ENCODE data around the gene SIRT4.
"Not testable (repeated sequence)": the region's sequence is repeated elsewhere in the genome, so short reads cannot be mapped to it uniquely, and the experiment has no call there.

The SIRT4 gene

GRCh38 chr12:120324841-120325417 lies 22.8 kb downstream of the SIRT4 start:
- Histone ChIP-seq H3K9me3 (ENCODE audit: control insufficient read depth in 1 of 2, low read length in 2 of 2) (no peaks in the 10 kb centered on the region), H3K27me3 (ENCODE audit: low read depth, low read length) (no peaks in the 10 kb centered on the region), H3K27ac (ENCODE audit: low read length) (no peak overlapping the region), H3K4me1 (ENCODE audit: control insufficient read depth in 1 of 2, insufficient read depth in 2 of 2, low read length in 2 of 2) (no peaks in the 10 kb centered on the region), H3K4me3 (ENCODE audit: low read depth in 1 of 2, low read length in 2 of 2) (no peak overlapping the region), H3K36me3 (ENCODE audit: control insufficient read depth in 1 of 2, insufficient read depth in 2 of 2, low read length in 2 of 2) (no peaks in the 10 kb centered on the region)

DNA sequence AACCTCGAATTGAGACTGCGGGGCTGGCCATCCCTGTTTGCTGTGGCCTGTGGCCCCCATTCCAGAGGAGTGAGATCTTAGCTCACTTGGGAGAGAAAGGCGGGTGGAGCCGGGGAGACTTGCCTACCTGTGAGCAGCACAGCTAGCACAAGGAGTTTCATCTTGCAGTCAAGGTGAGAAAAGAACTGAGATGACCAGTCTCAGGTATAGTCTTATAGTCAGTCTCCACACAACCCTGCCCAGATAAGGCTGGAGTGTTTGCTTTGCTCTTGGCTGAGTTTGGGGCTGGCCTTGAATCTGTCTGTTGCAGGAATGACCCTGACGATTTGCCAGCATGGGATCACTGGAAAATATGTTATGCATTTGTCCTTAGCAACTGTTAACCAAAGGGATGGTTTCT lies 25.5 kb downstream of the SIRT4 start, which contains the start of gene PLA2G1B:
Gene PLA2G1B, minus strand, starts transcription at position 187 of the 400 bp plus-strand sequence. Its CDS starts 26 bp downstream, at position 161.
- no peak within 1 kb of the TSS for H3K4me3 ChIP-seq (ENCODE audit: low read depth in 1 of 2, low read length in 2 of 2)
- no peaks in the 10 kb centered on the region for H3K9me3 ChIP-seq (ENCODE audit: control insufficient read depth in 1 of 2, low read length in 2 of 2)
- H3K27me3 ChIP-seq (ENCODE audit: low read depth, low read length), result no peaks in the 10 kb centered on the region
- H3K4me1 ChIP-seq (ENCODE audit: control insufficient read depth in 1 of 2, insufficient read depth in 2 of 2, low read length in 2 of 2), result no peaks in the 10 kb centered on the region
- no peaks in the 10 kb centered on the region for H3K36me3 ChIP-seq (ENCODE audit: control insufficient read depth in 1 of 2, insufficient read depth in 2 of 2, low read length in 2 of 2)
- no peak within 1 kb of the TSS for H3K27ac ChIP-seq (ENCODE audit: low read length)

DNA sequence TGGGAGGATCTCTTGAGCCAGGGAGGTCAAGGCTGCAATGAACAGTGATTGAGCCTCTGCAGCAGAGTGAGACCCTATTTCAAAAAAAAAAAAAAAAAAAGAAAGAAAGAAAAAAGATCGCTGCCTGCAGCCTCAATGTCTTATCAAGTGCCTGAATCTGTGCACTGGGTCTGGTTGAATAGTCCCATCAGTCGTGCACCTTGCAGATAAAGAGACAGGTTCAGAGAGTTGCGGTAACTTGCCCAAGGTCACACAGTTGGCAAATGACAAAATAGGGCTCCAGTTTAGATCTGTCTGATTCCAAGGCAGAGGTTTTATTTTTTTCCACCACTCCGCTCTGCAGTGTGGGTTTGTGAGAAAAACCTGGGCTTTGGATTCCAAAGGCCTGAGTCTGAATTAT lies 26.1 kb downstream of the SIRT4 start:
- Histone ChIP-seq H3K4me3 (ENCODE audit: low read depth in 1 of 2, low read length in 2 of 2) (no peak overlapping the region), H3K27me3 (ENCODE audit: low read depth, low read length) (no peaks in the 10 kb centered on the region), H3K27ac (ENCODE audit: low read length) (no peak overlapping the region), H3K36me3 (ENCODE audit: control insufficient read depth in 1 of 2, insufficient read depth in 2 of 2, low read length in 2 of 2) (no peaks in the 10 kb centered on the region), H3K4me1 (ENCODE audit: control insufficient read depth in 1 of 2, insufficient read depth in 2 of 2, low read length in 2 of 2) (no peaks in the 10 kb centered on the region), H3K9me3 (ENCODE audit: control insufficient read depth in 1 of 2, low read length in 2 of 2) (no peaks in the 10 kb centered on the region)

DNA sequence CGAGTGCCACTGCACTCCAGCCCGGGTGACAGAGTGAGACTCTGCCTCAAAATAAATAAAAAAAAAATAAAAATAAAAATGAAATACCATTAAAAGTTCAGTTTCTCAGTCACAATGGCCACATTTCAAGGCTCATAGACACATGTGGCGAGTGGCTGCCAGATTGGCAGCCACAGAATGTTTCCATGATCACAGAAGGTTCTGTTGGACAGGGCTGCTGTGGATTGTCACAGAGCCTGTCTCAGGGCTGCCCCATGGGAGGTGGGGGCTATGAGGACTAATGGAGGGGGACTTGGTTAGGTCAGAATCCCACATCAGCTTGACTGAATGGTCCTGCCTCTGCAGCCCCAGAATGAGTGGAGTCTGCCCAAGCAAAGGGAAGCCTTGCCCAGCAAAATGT lies 29.3 kb downstream of the SIRT4 start:
- no peak overlapping the region for H3K4me3 ChIP-seq (ENCODE audit: low read depth in 1 of 2, low read length in 2 of 2)
- no peaks in the 10 kb centered on the region for H3K27me3 ChIP-seq (ENCODE audit: low read depth, low read length)
- no peaks in the 10 kb centered on the region for H3K4me1 ChIP-seq (ENCODE audit: control insufficient read depth in 1 of 2, insufficient read depth in 2 of 2, low read length in 2 of 2)
- no peaks in the 10 kb centered on the region for H3K36me3 ChIP-seq (ENCODE audit: control insufficient read depth in 1 of 2, insufficient read depth in 2 of 2, low read length in 2 of 2)
- H3K27ac ChIP-seq (ENCODE audit: low read length), result no peak overlapping the region
- no peaks in the 10 kb centered on the region for H3K9me3 ChIP-seq (ENCODE audit: control insufficient read depth in 1 of 2, low read length in 2 of 2)

- H3K9me3 ChIP-seq (ENCODE audit: control insufficient read depth in 1 of 2, low read length in 2 of 2), result no peaks in the 10 kb centered on the region
- no peaks in the 10 kb centered on the region for H3K27me3 ChIP-seq (ENCODE audit: low read depth, low read length)
- no peak overlapping the region for H3K27ac ChIP-seq (ENCODE audit: low read length)
- no peak overlapping the region for H3K4me3 ChIP-seq (ENCODE audit: low read depth in 1 of 2, low read length in 2 of 2)
- H3K4me1 ChIP-seq (ENCODE audit: control insufficient read depth in 1 of 2, insufficient read depth in 2 of 2, low read length in 2 of 2), result no peaks in the 10 kb centered on the region
- H3K36me3 ChIP-seq (ENCODE audit: control insufficient read depth in 1 of 2, insufficient read depth in 2 of 2, low read length in 2 of 2), result no peaks in the 10 kb centered on the region
Measured at GRCh38 chr12:120332041-120332440, 29.9 kb downstream of the SIRT4 start.

DNA sequence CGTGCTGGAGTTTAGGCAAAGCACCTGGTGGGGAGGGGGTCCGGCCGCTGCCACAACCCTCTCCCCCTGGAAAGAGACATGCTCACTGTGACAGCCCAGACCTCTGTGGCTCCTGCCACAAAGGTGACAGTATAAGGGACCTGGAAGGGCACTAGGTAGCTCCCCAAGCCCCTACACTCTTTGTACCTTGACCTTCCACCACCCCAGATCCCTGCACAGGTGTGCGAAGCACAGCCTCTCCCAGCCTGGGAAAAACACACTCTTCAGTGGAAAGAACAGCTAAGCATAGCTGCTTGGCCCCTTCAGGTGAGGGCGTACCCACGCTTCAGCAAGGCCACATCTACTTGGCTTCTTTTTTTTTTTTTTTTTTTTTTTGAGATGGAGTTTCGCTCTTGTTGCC lies 30.4 kb downstream of the SIRT4 start:
- no peaks in the 10 kb centered on the region for H3K4me1 ChIP-seq (ENCODE audit: control insufficient read depth in 1 of 2, insufficient read depth in 2 of 2, low read length in 2 of 2)

GRCh38 chr12:120335447-120335846 lies 33.3 kb downstream of the SIRT4 start:
- H3K9me3 ChIP-seq (ENCODE audit: control insufficient read depth in 1 of 2, low read length in 2 of 2); H3K27ac ChIP-seq (ENCODE audit: low read length); H3K4me3 ChIP-seq (ENCODE audit: low read depth in 1 of 2, low read length in 2 of 2); H3K4me1 ChIP-seq (ENCODE audit: control insufficient read depth in 1 of 2, insufficient read depth in 2 of 2, low read length in 2 of 2); H3K36me3 ChIP-seq (ENCODE audit: control insufficient read depth in 1 of 2, insufficient read depth in 2 of 2, low read length in 2 of 2); H3K27me3 ChIP-seq (ENCODE audit: low read depth, low read length): not testable (repeated sequence)

More for the DNA sequence above, 30.4 kb downstream of the SIRT4 start:
- H3K27me3 ChIP-seq (ENCODE audit: low read depth, low read length), result no peaks in the 10 kb centered on the region
- no peaks in the 10 kb centered on the region for H3K9me3 ChIP-seq (ENCODE audit: control insufficient read depth in 1 of 2, low read length in 2 of 2)
- H3K27ac ChIP-seq (ENCODE audit: low read length), result no peak overlapping the region
- H3K36me3 ChIP-seq (ENCODE audit: control insufficient read depth in 1 of 2, insufficient read depth in 2 of 2, low read length in 2 of 2), result no peaks in the 10 kb centered on the region
- H3K4me3 ChIP-seq (ENCODE audit: low read depth in 1 of 2, low read length in 2 of 2), result no peak overlapping the region

DNA sequence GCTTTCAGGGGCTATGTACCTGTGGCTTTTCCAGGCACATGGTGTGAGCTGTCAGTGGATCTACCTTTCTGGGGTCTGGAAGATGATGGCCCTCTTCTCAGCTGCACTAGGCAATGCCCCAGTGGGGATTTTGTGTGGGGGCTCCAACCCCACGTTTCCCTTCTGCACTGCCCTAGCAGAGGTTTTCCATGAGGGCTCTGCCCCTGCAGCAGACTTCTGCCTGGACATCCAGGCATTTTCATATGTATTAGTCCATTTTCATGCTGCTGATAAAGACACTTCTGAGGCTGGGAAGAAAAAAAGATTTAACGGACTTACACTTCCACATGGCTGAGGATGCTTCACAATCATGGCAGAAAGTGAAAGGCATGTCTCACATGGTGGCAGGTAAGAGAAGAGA lies 34.3 kb downstream of the SIRT4 start:
- H3K9me3 ChIP-seq (ENCODE audit: control insufficient read depth in 1 of 2, low read length in 2 of 2); H3K4me1 ChIP-seq (ENCODE audit: control insufficient read depth in 1 of 2, insufficient read depth in 2 of 2, low read length in 2 of 2); H3K27me3 ChIP-seq (ENCODE audit: low read depth, low read length); H3K4me3 ChIP-seq (ENCODE audit: low read depth in 1 of 2, low read length in 2 of 2); H3K36me3 ChIP-seq (ENCODE audit: control insufficient read depth in 1 of 2, insufficient read depth in 2 of 2, low read length in 2 of 2); H3K27ac ChIP-seq (ENCODE audit: low read length): not testable (repeated sequence)

DNA sequence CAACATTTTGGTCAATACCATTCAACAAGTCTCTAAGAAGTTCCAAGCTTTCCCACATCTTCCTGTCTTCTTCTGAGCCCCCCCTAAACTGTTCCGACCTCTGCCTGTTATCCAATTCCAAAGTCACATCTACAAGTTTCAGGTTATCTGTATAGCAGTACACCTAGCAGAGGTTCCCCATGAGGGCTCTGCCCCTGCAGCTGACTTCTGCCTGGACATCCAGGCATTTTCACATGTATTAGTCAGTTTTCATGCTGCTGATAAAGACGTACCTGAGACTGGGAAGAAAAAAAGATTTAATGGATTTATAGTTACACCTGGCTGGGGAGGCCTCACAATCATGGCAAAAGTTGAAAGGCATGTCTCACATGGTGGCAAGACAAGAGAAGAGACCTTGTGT lies 35.6 kb downstream of the SIRT4 start:
- H3K9me3 ChIP-seq (ENCODE audit: control insufficient read depth in 1 of 2, low read length in 2 of 2), result no peaks in the 10 kb centered on the region
- H3K4me1 ChIP-seq (ENCODE audit: control insufficient read depth in 1 of 2, insufficient read depth in 2 of 2, low read length in 2 of 2), result no peaks in the 10 kb centered on the region
- H3K27ac ChIP-seq (ENCODE audit: low read length), result no peak overlapping the region
- H3K27me3 ChIP-seq (ENCODE audit: low read depth, low read length), result no peaks in the 10 kb centered on the region
- no peaks in the 10 kb centered on the region for H3K36me3 ChIP-seq (ENCODE audit: control insufficient read depth in 1 of 2, insufficient read depth in 2 of 2, low read length in 2 of 2)
- no peak overlapping the region for H3K4me3 ChIP-seq (ENCODE audit: low read depth in 1 of 2, low read length in 2 of 2)

DNA sequence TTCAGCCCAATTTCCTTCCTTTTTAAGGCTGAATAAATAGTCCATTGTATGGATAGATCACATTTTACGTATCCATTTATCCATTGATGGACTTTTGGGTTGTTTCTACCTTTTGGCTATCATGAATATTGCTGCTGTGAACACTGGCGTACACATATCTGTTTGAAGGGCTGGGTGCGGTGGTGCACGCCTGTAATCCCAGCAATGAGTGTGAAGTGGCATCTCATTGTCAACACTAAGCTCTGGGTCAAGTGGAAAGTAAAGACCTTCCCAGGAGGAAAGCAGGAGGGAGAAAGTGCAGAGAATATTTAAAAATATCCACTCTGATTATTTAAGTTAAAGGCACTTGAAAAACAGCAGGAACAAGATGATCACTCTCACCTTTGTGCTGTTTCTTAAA lies 37.1 kb downstream of the SIRT4 start:
- Histone ChIP-seq H3K36me3 (ENCODE audit: control insufficient read depth in 1 of 2, insufficient read depth in 2 of 2, low read length in 2 of 2) (no peaks in the 10 kb centered on the region), H3K9me3 (ENCODE audit: control insufficient read depth in 1 of 2, low read length in 2 of 2) (no peaks in the 10 kb centered on the region), H3K4me1 (ENCODE audit: control insufficient read depth in 1 of 2, insufficient read depth in 2 of 2, low read length in 2 of 2) (no peaks in the 10 kb centered on the region), H3K27me3 (ENCODE audit: low read depth, low read length) (no peaks in the 10 kb centered on the region), H3K27ac (ENCODE audit: low read length) (no peak overlapping the region), H3K4me3 (ENCODE audit: low read depth in 1 of 2, low read length in 2 of 2) (no peak overlapping the region)

GRCh38 chr12:120342175-120343038 lies 40.3 kb downstream of the SIRT4 start:
- Histone ChIP-seq H3K4me1 (ENCODE audit: control insufficient read depth in 1 of 2, insufficient read depth in 2 of 2, low read length in 2 of 2) (no peaks in the 10 kb centered on the region), H3K9me3 (ENCODE audit: control insufficient read depth in 1 of 2, low read length in 2 of 2) (no peaks in the 10 kb centered on the region), H3K27me3 (ENCODE audit: low read depth, low read length) (no peaks in the 10 kb centered on the region), H3K27ac (ENCODE audit: low read length) (no peak overlapping the region), H3K4me3 (ENCODE audit: low read depth in 1 of 2, low read length in 2 of 2) (no peak overlapping the region), H3K36me3 (ENCODE audit: control insufficient read depth in 1 of 2, insufficient read depth in 2 of 2, low read length in 2 of 2) (no peaks in the 10 kb centered on the region)
